Tibial nerve (tissue), 4 donors: ENCODE data around the gene NSD1. TPM values are rescaled to one million over a fixed set of nuclear protein-coding genes. Genes with fewer than 3 reads are reported as not detected.
A peak's percentile ranks its signal among the peaks of the same experiment; 100 is the strongest.

Experiments used
- DNase-seq, 2 donors: peaks; one replicate each; pipeline ENCODE4 v3.0.0-alpha.2; 2019; ENCODE audit warnings: low spot score in 2 of 2
- H3K27ac ChIP-seq, 4 donors: fragments of 200-600 bp; sonication (generic) in 3 of 4; one replicate each; pipeline ENCODE4 v1.5.1; 2017 to 2019; ENCODE audit warnings: mild to moderate bottlenecking in 1 of 4
- H3K27me3 ChIP-seq, 2 donors: fragments of 200-600 bp; sonication (generic) in 1 of 2; one replicate each; pipeline versions ENCODE4 v1.5.1 to v1.6.0; 2017 to 2019
- H3K36me3 ChIP-seq, 3 donors: fragments of 200-600 bp; sonication (generic); one replicate each; pipeline ENCODE4 v1.5.1; 2018 to 2019
- H3K4me1 ChIP-seq, 4 donors: fragments of 200-600 bp; sonication (generic) in 3 of 4; one replicate each; pipeline ENCODE4 v1.5.1; 2017 to 2019
- H3K4me3 ChIP-seq, 4 donors: fragments of 200-600 bp; sonication (generic) in 3 of 4; one replicate each; pipeline ENCODE4 v1.5.1; 2017 to 2019; ENCODE audit warnings: mild to moderate bottlenecking in 1 of 4, moderate library complexity in 1 of 4
- H3K9me3 ChIP-seq, 4 donors: fragments of 200-600 bp; sonication (generic) in 3 of 4; one replicate each; pipeline ENCODE4 v1.5.1; 2017 to 2019
- EP300 ChIP-seq, 2 donors: sonication (generic); formaldehyde crosslinking; IDR thresholded peaks; one replicate each; pipeline ENCODE4 v1.6.1; 2017; ENCODE audit warnings: antibody characterized with exemption in 2 of 2, mild to moderate bottlenecking in 1 of 2
- POLR2A ChIP-seq, 2 donors: fragments of 450-650 bp; IDR thresholded peaks; one replicate each; pipeline ENCODE4 v1.6.1; 2017; ENCODE audit warnings: antibody characterized with exemption in 2 of 2, mild to moderate bottlenecking in 2 of 2, moderate library complexity in 2 of 2
- WGBS, 2 donors: methylation state at CpG; one replicate each; pipeline ENCODE4 v1.1.5; 2018; 5-methylcytosine and 5-hydroxymethylcytosine counted together
- total RNA-seq, 4 donors: library from RNA; depleted of rRNA; stranded (reverse); fragments of >200 nt; gene quantifications; one replicate each; pipeline ENCODE4 v1.1.0, GENCODE V29; 2016
- TF ChIP-seq, protein P1 (sequence below), 5 experiments: fragments of 200-600 bp in 3 of 5; fragments of 450-650 bp in 2 of 5; sonication (generic) in 3 of 5; IDR thresholded peaks; one replicate each; pipeline ENCODE4 v1.5.1; 2016 to 2019; ENCODE audit warnings: antibody characterized with exemption in 5 of 5, mild to moderate bottlenecking in 3 of 5, moderate library complexity in 2 of 5

NSD1 gene
- total RNA-seq, 4 donors from 2014 or later = 36.6 to 51.3 (median 40.7) TPM

DNA sequence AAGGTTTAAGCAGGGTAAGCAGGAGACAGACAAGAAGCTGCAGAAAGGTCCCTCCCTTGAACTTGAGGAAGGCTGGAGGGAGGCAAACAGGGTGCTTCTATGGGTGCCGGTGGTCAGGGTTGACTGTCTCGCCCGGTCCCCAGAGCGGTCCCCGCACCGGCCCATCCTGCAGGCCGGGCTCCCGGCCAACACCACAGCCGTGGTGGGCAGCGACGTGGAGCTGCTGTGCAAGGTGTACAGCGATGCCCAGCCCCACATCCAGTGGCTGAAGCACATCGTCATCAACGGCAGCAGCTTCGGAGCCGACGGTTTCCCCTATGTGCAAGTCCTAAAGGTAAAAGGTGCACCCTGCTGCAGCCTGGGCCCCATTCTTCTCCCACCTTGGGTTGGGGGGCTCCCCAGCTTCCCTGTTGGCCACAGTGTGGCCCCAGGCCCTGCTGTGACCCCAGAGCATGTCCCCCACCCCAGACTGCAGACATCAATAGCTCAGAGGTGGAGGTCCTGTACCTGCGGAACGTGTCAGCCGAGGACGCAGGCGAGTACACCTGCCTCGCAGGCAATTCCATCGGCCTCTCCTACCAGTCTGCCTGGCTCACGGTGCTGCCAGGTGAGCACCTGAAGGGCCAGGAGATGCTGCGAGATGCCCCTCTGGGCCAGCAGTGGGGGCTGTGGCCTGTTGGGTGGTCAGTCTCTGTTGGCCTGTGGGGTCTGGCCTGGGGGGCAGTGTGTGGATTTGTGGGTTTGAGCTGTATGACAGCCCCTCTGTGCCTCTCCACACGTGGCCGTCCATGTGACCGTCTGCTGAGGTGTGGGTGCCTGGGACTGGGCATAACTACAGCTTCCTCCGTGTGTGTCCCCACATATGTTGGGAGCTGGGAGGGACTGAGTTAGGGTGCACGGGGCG, 41.1 kb upstream of the NSD1 start:
- 85 to 90% methylated on average over 15 to 31 of the region's 32 CpGs for WGBS, 2 donors
- H3K4me3 ChIP-seq = no peak overlapping the region
- no peak for TF ChIP-seq EP300 (IDR thresholded peaks at IDR 0.05)
- TF ChIP-seq POLR2A (IDR thresholded peaks at IDR 0.05) = no peak
- TF ChIP-seq, protein P1, sequence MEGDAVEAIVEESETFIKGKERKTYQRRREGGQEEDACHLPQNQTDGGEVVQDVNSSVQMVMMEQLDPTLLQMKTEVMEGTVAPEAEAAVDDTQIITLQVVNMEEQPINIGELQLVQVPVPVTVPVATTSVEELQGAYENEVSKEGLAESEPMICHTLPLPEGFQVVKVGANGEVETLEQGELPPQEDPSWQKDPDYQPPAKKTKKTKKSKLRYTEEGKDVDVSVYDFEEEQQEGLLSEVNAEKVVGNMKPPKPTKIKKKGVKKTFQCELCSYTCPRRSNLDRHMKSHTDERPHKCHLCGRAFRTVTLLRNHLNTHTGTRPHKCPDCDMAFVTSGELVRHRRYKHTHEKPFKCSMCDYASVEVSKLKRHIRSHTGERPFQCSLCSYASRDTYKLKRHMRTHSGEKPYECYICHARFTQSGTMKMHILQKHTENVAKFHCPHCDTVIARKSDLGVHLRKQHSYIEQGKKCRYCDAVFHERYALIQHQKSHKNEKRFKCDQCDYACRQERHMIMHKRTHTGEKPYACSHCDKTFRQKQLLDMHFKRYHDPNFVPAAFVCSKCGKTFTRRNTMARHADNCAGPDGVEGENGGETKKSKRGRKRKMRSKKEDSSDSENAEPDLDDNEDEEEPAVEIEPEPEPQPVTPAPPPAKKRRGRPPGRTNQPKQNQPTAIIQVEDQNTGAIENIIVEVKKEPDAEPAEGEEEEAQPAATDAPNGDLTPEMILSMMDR (IDR thresholded peaks at IDR 0.05) = no peak
- peaks cover 0 to 5% of the 10 kb centered on the region in 2 donors for H3K27me3 ChIP-seq
- no peak overlapping the region for H3K27ac ChIP-seq
- no peaks in the 10 kb centered on the region for H3K36me3 ChIP-seq
- no peak for DNase-seq
- H3K9me3 ChIP-seq = no peaks in the 10 kb centered on the region
- H3K4me1 ChIP-seq = peaks cover 0 to 39% (median 9%) of the 10 kb centered on the region in 4 donors

DNA sequence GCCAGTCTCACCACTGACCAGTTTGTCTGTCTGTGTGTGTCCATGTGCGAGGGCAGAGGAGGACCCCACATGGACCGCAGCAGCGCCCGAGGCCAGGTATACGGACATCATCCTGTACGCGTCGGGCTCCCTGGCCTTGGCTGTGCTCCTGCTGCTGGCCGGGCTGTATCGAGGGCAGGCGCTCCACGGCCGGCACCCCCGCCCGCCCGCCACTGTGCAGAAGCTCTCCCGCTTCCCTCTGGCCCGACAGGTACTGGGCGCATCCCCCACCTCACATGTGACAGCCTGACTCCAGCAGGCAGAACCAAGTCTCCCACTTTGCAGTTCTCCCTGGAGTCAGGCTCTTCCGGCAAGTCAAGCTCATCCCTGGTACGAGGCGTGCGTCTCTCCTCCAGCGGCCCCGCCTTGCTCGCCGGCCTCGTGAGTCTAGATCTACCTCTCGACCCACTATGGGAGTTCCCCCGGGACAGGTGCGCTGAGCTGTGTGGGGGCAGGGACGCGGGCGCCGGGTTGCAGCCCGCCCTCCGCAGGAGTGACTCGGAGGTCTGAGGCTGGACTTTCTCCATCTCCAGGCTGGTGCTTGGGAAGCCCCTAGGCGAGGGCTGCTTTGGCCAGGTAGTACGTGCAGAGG, 40.4 kb upstream of the NSD1 start:
- Histone ChIP-seq H3K36me3 (no peaks in the 10 kb centered on the region), H3K9me3 (no peaks in the 10 kb centered on the region), H3K27ac (no peak overlapping the region), H3K27me3 (no peaks in the 10 kb centered on the region), H3K4me1 (peaks cover 0 to 35% (median 7%) of the 10 kb centered on the region in 4 donors), H3K4me3 (no peak overlapping the region)
- DNase-seq = no peak
- WGBS, 2 donors = 95 to 97% methylated on average over 36 to 40 of the region's 40 CpGs
- TF ChIP-seq, protein P1 (IDR thresholded peaks at IDR 0.05) = no peak
- TF ChIP-seq EP300 (IDR thresholded peaks at IDR 0.05) (no peak), POLR2A (IDR thresholded peaks at IDR 0.05) (no peak)

DNA sequence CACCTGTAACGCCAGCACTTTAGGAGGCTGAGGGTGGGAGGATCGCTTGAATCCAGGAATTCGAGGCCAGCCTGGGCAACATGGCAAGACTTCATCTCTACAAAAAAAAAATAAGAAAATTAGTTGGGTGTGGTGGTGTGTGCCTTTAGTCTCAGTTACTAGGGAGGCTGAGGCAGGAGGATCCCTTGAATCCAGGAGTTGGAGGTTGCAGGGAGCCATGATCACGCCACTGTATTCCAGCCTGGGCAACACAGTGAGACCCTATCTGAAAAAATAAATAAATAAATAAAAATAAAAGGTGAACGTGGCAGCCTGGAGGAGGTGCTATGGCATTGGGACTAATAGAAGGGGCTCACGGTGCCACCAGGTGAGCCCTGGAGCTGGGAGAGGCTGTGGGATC, 39.8 kb upstream of the NSD1 start:
- H3K4me1 ChIP-seq = peaks cover 0 to 37% (median 10%) of the 10 kb centered on the region in 4 donors
- H3K9me3 ChIP-seq = no peaks in the 10 kb centered on the region
- TF ChIP-seq, protein P1 (IDR thresholded peaks at IDR 0.05) = no peak
- TF ChIP-seq POLR2A (IDR thresholded peaks at IDR 0.05) (no peak), EP300 (IDR thresholded peaks at IDR 0.05) (no peak)
- H3K4me3 ChIP-seq = no peak overlapping the region
- no peaks in the 10 kb centered on the region for H3K27me3 ChIP-seq
- no peak overlapping the region for H3K27ac ChIP-seq
- 94 to 95% methylated on average over 6 of the region's 6 CpGs for WGBS, 2 donors
- no peaks in the 10 kb centered on the region for H3K36me3 ChIP-seq
- DNase-seq = no peak

DNA sequence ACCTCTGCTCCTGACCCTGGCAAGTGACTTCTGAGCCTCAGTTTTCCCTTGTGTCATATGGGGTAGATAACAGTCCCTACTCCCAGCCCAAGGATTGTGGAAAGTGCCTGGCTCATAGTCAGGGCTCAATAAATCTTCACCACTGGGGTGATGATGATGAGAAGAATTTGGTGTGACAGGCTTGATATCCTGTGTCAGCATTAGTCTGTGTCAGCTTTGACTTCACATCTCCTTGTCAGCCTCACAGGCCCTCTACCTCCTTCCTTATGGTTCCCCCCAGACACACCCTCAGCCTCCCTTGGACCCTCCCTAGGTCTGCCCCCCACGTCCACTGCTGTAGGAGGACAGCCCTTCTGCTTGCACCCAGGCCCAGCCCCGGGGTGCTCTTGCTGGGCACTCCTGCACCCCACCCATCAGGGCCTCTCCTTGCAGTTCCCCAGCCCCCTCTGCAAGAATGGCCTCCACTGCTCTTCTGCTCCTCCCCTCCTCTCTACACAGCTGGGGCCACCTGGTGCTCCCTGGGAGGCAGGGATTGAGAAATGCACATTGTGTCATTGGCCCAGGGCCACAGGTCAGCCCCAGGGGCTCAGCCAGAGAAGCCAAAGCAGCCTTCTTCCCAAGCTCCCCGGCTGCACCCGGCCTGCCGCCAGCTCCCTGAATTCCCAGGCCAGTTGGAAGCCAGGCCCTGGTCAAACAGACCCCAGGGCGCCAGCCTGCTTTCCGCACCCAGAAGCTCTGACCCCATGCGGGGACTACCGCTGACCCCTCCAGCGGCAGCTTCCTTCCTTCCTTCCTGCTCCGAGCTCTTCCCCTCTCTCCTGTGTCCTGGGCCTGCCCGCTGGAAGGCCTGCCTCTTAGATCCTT, 39.1 kb upstream of the NSD1 start:
- Histone ChIP-seq H3K4me1 (peaks cover 0 to 31% (median 8%) of the 10 kb centered on the region in 4 donors), H3K4me3 (no peak overlapping the region), H3K27me3 (no peaks in the 10 kb centered on the region), H3K27ac (peak overlapping the region in 1 of 4 donors; percentile 35), H3K9me3 (no peaks in the 10 kb centered on the region), H3K36me3 (no peaks in the 10 kb centered on the region)
- DNase-seq = peak; percentile 43 to 73
- 42 to 46% methylated on average over 12 of the region's 12 CpGs for WGBS, 2 donors
- TF ChIP-seq EP300 (IDR thresholded peaks at IDR 0.05) = peak in 1 of 2 donors; percentile 63
- TF ChIP-seq, protein P1 (IDR thresholded peaks at IDR 0.05) = no peak
- no peak for TF ChIP-seq POLR2A (IDR thresholded peaks at IDR 0.05)
